GM18511 (cell line): ENCODE results near the gene SUMF1.

Source experiments
- ATAC-seq: cut with Tn5 transposase; IDR thresholded peaks from one replicate; pipeline ENCODE4 v1.9.1; 2021; ENCODE audit warnings: mild to moderate bottlenecking, moderate library complexity; ENCODE audit not compliant: unreplicated experiment

The SUMF1 gene

DNA sequence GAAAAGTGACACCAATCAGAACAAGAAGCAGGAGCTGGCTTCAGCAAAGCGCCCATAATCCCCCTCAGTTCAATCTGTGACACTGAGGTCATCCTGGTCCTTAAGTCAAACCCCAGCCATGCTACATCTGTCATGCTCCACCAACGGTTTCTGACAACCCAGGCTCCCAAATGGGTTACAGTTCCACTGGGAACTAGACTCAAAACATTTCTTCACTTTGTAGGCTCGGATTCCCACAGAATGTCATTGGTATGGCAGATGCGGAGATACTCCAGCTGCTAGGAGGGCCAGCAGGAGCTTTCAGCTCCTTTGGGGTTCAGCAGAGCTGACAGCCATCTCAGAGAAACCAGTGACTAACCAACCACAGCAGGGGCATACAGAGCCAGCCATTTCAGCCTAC lies 48.9 kb downstream of the SUMF1 start:
- ATAC-seq, result no peak

DNA sequence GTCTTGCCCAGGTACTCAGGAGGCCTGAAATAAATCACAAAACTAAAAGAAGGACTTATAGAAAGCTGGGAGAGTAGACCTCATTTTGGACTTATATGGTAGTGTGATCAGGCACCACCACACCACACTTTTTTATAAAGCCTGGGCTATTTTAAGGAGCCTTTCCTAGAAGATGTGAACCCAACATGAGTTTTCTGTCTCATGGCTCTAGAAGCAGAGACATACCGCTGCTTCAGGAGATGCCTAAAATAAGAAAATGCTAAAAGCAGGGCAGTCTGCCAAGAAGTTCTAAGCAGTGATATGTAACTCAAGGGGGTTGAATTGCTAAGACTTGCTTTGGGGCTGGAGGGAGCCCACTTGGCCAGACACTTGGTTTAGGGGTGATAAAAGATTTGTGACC lies 49.6 kb downstream of the SUMF1 start:
- ATAC-seq, result no peak

DNA sequence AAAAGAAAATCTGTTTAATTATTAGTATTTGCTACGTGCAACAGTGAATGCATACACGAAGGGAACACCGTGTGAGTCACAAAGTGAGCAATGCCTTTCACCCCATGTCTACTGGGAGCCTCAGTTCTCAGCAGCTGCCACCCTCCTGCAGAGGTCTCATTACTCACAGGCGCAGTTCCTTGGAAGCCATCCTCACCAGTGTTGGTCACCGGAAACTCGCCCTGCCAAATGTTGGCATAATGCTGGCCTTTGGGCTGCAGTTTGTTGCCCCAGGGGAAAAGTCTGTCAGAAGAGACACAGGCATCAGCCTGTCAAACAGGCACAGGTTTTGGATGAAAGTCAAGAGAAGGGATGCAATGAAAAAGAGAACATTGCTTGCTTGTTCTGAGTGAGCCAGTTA lies 50.1 kb downstream of the SUMF1 start:
- no peak for ATAC-seq

DNA sequence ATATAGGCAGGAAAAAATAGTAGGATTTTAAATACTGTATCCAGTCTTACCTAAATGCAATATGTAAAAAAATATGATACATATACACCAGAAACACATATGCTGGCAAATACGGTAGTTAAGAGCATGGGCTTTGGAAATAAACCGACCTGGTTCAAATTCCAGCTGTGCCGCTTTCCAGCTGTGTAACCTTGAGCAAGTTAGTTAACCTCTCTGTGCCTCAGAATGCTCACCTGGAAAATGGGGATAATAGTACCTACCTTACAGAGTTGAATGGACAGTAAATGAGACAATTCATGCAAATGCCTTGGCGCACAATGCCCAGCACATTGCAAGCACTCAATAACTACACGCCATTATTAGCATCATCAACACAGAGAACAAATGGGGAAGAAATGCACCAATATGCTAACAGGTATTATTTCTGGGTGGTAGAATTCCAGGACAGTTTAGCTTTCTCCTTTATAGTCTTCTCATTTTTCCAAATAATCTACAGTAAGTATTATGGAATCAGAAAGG lies 50.6 kb downstream of the SUMF1 start:
- no peak for ATAC-seq

DNA sequence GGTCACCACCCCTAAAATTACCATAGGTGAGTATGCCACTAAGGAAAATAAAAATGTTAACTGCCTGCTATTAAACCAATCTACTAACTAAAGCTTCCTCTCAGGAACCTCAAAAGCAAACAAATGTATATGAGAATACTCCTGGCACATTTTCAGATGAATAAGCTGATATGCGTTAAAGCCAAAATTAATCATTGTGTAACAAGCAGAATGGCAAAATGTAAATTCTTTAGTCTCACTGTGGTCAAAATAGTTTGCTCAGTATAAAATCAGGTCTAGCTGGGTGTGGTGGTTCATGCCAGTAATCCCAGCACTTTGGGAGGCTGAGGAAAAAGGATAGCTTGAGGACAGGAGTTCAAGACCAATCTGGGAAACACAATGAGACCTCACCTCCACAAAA lies 53.6 kb downstream of the SUMF1 start:
- no peak for ATAC-seq

DNA sequence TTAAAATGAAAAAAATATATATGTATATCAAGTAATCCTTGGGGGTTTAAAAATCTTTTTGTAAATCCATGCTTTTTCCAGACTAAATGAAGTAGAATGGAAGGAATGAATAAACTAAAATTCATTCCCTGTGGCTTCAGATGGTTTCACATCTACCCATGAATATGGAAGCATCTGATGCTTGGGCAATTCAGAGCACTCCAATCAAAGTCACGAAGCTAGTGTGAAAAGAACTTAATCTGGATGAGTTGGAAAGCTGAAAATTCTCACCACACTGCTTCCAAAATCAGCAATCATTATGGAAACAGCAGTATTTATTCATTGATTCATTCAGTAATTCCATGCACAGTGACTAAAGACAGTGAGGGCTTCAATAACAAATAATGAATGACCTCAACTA lies 55.2 kb downstream of the SUMF1 start:
- no peak for ATAC-seq

DNA sequence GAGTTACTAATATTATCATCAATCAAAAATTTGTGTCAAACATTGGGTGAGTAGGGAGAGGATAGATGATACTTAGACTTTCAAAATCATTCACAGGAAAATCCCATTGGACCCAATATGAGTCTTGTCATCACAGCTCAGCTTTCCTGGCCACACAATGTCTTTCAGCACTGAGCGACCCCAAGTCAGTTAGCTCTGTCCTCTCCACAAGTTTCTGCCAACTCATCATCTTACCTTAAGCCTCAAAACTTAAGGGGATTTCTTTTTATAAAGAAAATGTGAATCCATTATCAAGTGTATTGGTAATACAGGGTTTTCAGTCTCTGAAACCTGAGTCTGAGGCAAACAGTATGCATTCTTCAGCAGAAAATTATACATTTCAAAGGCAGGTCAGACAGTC lies 55.8 kb downstream of the SUMF1 start:
- ATAC-seq, result no peak

DNA sequence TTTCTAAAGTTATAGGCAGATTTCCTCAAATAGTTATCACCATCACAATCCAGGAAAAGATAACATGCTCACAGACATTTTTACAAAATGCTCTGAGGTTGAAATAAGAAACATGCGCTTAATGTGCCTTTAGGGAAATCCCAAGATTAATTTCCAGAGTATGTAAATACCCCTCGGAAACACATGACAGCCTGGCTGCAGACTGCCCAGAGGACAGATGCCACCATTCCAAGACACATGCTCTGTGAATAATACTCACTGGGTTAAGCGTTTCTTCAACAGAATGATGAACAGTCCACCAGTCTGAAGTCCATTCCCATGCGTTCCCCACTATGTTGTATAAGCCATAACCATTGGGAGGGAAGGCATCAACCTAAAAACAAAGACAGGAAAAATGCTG lies 56.5 kb downstream of the SUMF1 start:
- ATAC-seq, result no peak

DNA sequence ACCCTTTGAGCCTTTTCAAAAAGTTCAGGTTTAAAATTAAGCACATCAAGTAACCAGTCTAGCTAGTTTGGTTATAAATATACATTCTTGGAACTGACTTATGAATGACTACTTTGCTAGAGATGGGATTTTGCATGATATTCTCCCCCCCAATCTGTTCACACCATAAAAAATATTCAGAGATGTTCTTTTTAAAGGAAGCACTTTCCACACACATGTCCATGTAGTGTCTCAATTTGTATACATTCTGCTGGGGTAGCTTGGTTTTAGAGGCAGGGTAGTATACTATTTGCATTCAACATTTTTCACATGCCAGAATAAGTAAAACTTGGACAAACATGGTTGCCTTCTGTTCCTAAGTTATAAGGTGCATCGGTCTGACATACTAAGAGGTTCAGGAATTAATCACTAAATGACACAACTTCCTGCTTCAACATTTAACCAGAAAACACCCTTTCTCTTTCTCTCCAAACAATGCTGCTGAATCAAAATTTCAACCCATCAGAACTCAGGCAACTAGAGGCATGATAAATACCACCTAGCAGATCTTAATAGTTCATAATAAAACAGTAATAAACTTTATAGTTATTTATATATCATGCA lies 57.0 kb downstream of the SUMF1 start:
- ATAC-seq, result peak; percentile 31

DNA sequence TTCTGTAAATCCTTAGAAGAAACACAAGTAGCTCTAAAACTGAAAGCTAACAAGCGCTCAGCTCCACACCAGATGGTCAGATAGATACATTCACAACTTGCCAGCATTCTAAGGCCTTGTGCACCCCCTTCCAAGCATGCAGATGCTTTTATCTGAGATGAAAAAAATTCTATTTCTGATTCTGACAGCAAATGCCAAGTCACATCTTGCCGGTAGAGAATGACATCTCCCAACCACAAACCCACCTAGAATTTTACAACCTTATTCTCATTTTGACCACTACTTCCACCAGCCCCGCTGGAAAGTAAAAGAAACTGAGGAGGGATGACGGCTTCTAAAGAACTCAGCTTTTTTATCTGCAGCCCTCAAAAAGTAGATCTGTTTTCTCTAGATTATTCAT lies 57.7 kb downstream of the SUMF1 start:
- ATAC-seq, result peak; percentile 39

DNA sequence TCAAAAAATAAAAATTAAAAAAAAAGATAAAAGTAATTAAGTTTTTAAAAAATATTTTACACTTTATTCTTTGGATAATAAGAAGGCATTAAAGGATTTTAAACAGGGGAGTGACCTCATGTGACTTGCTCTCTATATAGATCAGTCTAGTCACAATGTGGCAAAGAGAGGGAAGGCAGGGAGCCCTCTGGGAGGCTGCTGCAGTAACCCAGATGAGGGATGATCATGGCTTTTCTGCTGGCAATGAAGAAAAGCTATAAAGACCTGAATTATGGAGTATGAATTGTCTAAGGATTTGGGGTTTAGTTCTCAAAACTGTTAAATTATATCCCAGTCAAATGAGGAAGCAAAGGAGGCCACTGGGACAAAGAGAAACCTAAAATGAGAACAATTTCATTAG lies 58.1 kb downstream of the SUMF1 start:
- ATAC-seq, result no peak

DNA sequence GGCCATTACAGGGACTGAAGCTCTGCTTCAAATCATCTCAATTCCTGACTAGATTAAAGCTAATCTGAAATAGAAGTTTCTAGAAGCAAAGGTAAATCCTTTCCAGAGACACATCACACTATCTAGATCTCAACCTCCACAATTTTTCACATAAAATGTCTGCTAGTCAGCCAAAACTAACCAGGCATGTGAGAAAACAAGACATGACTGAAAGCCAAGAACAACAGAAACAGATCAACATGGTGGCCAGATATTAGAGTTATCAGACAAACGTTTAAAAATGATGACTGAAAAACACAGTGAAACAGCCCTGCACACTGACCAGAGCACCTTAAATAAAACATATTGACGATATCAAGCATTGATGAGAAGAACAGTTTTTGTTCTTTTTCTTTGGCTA lies 59.1 kb downstream of the SUMF1 start:
- no peak for ATAC-seq

DNA sequence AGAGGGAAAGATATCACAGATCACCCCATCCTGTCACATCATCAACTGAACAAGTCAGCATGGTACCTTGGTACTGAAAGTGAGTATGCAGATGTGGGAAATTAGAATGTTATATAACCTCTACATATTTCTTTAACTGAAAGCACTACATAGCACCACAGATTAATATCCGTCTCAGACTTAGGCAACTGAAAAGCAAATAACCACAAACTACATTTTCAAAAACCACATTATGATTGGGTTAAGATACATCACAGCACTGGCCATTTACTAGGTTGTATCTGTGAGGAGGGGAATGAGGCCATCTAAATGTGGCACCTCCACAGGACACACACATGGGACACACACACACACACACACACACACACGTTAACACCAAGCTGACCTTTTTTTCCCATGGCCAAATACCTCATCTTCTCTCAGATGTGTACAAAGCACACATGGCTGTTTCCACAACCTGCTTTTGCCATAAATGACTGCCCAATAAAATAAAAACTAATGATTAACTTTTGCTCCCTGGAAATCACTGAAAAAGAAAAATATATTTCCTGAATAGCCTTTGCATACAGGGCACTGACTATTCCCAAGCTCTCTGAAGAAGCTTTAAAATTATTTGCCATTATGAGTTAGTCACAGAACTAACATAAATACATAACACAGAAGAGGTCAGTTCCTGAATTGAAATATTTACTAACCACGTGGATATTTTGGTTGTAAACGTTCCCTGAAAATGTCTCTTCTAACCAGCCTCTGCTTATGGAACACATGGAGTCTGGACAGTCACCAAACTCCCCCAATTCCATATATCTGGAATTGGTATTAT lies 60.1 kb downstream of the SUMF1 start:
- peak; percentile 74 for ATAC-seq

DNA sequence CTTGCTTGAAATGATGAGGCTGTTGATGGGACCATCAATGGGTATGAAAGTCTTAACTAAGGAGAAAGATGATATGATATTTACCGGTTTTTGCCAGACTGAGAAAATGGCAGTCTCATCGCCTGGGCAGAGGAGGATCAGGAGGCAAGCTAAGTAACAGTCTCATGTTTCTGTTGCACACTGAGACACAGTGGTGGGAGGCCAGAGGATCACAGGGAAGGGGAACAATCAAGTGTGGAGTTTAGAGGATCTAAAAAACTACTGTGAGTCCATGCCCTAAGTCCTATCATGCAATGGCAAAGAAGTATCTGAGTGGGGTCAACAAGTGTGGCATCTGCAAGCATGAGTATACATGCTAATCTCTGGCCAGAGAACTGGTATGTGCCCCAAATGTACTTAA lies 62.2 kb downstream of the SUMF1 start:
- ATAC-seq, result no peak

DNA sequence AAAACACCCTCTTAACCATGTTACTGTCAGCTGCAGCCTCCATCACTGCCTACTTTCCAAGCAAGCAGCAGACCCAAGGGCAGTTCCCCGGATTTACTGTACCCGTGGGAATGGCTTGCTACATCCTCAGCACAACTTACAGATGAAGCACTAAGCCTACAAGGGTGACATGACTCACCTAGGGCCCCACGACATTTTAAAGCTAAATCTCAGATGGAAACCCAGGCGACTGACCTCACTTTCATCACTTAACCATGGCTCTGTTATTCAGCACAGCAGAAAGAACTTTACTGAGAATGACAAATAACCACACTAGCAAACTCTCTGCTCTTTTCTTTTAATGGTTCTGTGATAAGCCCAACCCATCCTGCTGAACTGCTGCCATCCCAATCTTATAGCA lies 65.6 kb downstream of the SUMF1 start:
- no peak for ATAC-seq

DNA sequence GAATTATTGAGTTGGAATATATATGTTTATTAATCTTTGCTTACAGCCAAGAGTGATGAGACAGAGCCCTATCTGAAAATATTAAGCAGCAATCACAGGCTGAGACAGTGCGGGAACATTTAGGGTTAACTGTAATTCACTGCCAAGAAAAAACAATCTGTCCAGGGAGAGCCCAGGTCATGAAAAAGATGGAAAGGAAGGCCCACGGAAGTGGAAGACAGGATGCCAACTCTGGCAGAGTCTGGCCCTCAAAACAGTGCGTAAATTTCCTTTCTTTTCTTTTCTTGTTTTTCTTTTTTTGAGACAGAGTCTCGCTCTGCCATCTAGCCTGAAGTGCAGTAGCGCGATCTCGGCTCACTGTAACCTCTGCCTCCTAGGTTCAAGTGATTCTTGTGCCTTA lies 67.6 kb downstream of the SUMF1 start:
- no peak for ATAC-seq

DNA sequence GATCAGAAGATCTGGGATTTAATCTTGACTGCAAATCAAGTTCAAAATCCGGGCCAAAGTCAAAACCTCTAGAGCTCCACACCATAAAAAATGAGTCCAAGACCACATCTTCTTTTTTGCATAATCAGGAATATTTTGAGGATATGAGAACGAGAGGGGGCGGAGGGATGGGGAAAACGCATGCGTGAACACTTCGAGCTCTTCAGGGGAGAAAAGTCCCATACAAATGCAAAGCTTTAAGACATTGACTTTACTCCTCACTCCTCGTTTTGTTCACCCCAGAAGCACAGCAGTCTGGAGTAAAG lies 68.2 kb downstream of the SUMF1 start:
- ATAC-seq, result no peak

DNA sequence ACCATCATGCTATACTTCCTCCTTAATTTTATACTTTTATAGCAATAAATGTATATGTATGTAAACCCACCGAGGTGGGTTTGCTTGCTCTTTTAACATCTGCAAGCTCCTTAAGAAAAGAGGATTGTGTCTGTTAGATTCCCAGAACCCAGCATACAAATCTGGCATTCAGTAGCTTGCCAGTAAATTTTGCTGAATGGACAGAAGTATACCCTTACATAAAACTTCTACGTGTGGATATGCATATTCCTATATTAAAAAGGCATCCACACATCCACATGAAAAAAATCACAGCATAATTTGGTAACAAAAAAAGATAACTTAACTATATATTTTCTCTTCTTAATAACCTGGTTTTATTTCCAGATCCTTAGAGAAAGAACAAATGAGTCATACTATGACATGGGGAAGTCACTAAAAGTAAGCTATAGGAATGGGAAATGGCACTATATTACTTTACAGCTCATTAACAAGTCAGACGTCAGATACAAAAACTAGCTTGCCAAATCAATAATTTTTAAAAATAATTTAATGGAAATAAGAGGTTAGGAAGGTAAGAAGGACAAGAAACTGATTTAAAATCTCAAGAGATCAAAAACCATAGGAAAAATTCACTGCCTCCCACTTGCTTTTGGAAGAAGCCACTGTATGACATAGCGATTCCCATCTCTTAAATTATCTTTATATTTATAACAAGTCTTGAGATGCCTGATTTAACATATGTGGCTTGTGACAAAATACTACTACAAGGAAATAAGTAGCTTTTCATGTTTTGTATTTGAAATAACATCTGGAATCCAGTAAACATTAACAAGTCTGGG lies 68.7 kb downstream of the SUMF1 start:
- ATAC-seq, result no peak

DNA sequence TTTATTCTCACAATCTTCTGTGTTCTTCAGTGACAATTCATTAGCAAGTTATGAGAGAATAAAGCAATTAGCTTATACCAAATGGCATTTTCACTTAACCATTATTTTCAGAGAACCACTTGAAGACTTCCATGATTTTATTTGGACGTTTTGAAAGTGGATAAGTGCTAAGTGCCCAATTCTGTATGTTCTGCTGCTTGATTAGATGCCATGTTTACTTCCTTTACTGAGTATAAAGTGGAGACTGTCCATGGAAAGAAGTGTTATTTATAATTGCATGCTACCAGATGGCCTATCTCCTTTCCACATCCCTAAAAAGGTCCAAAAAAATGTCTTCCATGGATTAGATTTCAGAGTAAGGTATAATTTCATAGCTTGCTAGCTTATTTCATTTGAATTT lies 69.6 kb downstream of the SUMF1 start:
- no peak for ATAC-seq

DNA sequence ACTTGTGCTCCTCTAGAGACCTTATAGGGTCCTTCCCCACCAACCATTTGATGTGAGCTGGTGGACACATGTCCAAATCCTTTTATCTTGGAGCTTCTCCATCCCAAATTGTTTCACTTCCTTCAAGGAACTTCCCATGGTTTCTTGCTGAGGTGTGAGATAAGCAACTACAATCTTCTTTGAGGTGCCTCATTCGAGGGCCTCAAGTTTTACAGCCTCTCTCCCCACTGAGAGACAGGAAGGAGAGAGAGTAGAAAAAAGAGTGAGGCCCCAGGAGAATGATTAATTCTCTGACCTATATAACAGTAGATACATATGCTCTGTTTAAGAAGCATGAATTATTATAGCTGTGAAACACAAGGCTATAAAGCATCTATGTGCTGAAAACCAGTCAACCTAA lies 70.5 kb downstream of the SUMF1 start:
- no peak for ATAC-seq

DNA sequence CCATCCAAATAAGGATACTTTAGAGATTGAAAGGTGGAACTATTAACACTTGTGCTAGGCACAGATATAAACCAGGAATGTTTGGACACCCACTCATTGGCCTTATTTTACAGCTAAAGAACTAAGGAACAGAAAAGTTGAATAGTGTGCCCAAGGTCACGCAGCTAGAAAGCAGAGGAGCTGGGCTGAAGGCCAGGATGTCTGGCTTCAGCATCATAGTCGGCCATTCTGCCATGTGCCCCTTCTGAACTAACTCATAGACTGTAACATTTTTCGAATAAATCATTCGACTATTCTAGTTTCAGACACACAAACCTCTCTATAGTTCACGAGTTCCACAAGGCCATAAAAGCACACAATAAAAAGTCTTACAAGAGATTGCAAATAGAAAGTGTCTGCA lies 71.1 kb downstream of the SUMF1 start:
- ATAC-seq, result no peak

DNA sequence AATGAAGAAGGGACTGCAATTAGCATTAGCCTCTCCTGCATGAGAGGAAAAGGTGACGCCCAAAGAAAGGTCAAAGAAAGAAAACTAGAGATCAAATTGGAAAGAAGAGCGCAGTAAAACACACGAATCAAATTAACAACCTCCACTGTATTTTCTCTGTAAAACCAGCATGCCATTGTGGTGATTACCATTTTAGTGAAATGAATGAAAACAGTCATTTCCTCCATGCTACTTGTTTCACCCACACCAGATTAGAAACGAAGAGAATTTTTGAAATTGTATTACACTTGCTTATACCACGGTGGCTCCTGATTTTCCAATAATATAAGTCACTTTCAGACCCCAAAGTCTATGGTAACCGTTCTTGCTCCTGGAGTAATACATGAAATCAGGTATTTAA lies 71.6 kb downstream of the SUMF1 start:
- no peak for ATAC-seq
